Measurements from ENCODE around the gene LRRC14B. TPM values are rescaled to one million over a fixed set of nuclear protein-coding genes. Genes with fewer than 3 reads are reported as not detected.

The LRRC14B gene
- total and polyA plus RNA-seq, 7 donors = 0.66 TPM; not detected in 6

DNA sequence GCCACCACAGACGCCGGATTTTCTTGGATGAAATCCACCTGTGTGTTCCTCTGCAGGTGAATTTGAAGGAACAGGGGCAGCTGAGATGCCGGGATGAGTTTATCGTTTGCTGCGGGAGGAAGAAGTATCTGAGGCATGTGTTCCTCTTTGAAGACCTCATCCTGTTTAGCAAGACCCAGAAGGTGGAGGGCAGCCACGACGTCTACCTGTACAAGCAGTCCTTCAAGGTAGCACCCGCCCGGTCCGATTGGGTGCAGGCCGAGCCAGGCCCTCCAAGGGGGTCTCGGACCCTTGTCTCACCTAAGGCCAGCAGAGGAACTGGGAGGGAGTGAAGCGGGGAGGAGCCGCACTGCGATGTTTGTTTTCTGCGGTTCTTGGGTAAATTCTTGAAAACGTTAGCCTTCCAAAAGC is 18.4 kb upstream of the LRRC14B start:
- Histone ChIP-seq H3K9me3 (no peaks in the 10 kb centered on the region), H3K27ac (no peak overlapping the region), H3K4me1 (peaks cover 0 to 4% (median 0%) of the 10 kb centered on the region in 4 donors), H3K27me3 (no peaks in the 10 kb centered on the region), H3K36me3 (no peaks in the 10 kb centered on the region), H3K4me3 (no peak overlapping the region)
- intact Hi-C loops (cut with DNase I) = no loop called here
- WGBS, 2 donors = 69 to 82% methylated on average over 17 of the region's 17 CpGs
- no peak for DNase-seq
- TF ChIP-seq POLR2A (IDR thresholded peaks at IDR 0.05) (no peak), EP300 (IDR thresholded peaks at IDR 0.05) (no peak), POLR2AphosphoS5 (IDR thresholded peaks at IDR 0.05) (no peak)
- TF ChIP-seq, protein P1, sequence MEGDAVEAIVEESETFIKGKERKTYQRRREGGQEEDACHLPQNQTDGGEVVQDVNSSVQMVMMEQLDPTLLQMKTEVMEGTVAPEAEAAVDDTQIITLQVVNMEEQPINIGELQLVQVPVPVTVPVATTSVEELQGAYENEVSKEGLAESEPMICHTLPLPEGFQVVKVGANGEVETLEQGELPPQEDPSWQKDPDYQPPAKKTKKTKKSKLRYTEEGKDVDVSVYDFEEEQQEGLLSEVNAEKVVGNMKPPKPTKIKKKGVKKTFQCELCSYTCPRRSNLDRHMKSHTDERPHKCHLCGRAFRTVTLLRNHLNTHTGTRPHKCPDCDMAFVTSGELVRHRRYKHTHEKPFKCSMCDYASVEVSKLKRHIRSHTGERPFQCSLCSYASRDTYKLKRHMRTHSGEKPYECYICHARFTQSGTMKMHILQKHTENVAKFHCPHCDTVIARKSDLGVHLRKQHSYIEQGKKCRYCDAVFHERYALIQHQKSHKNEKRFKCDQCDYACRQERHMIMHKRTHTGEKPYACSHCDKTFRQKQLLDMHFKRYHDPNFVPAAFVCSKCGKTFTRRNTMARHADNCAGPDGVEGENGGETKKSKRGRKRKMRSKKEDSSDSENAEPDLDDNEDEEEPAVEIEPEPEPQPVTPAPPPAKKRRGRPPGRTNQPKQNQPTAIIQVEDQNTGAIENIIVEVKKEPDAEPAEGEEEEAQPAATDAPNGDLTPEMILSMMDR (IDR thresholded peaks at IDR 0.05) = no peak

DNA sequence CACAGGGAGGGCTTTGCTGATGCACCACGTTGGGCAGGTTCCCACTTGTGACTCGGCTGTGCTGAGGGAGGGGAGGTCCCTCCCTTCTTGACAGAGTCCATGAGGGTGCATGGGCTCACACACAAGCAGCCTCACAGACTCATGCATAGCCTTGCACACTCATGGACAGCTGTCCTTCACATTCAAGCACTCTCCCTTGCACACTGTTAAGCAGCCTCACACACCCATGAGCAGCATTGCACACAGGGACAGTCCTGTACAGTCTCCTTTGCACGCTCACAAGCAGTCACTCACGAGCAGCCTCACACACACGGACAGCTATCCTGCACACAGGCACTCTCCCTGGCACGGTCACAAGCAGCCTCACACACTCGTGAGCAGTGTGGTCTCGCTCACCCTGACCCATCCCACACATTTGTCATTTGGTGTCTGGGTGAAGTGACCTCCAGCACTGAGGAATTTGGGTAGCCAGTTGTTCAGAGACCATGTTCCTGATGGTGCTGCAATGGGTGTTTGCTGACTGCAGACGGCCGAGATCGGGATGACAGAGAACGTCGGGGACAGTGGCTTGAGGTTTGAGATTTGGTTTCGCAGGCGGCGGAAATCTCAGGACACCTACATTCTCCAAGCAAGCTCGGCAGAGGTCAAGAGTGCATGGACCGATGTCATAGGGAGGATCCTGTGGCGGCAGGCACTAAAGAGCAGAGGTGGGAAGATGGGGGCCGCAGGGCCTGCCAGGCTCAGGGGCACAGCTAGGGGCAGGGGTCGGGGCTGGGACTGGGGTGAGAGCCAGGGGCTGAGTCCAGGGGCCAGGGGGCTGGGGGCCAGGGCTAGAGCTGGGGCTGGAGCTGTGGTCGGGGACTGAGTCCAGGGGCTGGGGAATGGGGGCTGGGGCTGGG is 17.7 kb upstream of the LRRC14B start:
- H3K36me3 ChIP-seq = no peaks in the 10 kb centered on the region
- intact Hi-C loops (cut with DNase I) = no loop called here
- H3K4me3 ChIP-seq = no peak overlapping the region
- no peak for DNase-seq
- TF ChIP-seq POLR2AphosphoS5 (IDR thresholded peaks at IDR 0.05) (no peak), EP300 (IDR thresholded peaks at IDR 0.05) (no peak), POLR2A (IDR thresholded peaks at IDR 0.05) (no peak)
- TF ChIP-seq, protein P1 (IDR thresholded peaks at IDR 0.05) = no peak
- H3K9me3 ChIP-seq = no peaks in the 10 kb centered on the region
- no peak overlapping the region for H3K27ac ChIP-seq
- H3K4me1 ChIP-seq = no peaks in the 10 kb centered on the region
- H3K27me3 ChIP-seq = no peaks in the 10 kb centered on the region
- 78 to 89% methylated on average over 22 of the region's 22 CpGs for WGBS, 2 donors

DNA sequence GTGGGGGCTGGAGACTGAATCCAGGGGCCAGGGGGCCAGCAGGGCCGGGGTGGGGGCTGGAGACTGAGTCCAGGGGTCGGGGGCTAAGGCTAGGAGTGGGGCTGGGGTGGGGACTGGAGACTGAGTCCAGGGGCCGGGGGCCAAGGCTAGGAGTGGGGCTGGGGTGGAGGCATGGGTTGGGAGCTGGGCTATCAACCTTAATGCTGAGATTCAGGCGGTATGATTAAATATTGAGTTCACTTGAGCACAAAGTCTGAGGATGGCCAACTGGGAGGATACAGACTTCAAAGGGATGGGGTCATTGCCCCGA is 17.0 kb upstream of the LRRC14B start:
- Histone ChIP-seq H3K4me3 (no peak overlapping the region), H3K27ac (no peak overlapping the region), H3K9me3 (no peaks in the 10 kb centered on the region), H3K4me1 (no peaks in the 10 kb centered on the region), H3K36me3 (no peaks in the 10 kb centered on the region), H3K27me3 (no peaks in the 10 kb centered on the region)
- intact Hi-C loops (cut with DNase I) = no loop called here
- no peak for DNase-seq
- TF ChIP-seq, protein P1 (IDR thresholded peaks at IDR 0.05) = no peak
- TF ChIP-seq EP300 (IDR thresholded peaks at IDR 0.05) (no peak), POLR2A (IDR thresholded peaks at IDR 0.05) (no peak), POLR2AphosphoS5 (IDR thresholded peaks at IDR 0.05) (no peak)
- 68 to 83% methylated on average over 5 of the region's 5 CpGs for WGBS, 2 donors

DNA sequence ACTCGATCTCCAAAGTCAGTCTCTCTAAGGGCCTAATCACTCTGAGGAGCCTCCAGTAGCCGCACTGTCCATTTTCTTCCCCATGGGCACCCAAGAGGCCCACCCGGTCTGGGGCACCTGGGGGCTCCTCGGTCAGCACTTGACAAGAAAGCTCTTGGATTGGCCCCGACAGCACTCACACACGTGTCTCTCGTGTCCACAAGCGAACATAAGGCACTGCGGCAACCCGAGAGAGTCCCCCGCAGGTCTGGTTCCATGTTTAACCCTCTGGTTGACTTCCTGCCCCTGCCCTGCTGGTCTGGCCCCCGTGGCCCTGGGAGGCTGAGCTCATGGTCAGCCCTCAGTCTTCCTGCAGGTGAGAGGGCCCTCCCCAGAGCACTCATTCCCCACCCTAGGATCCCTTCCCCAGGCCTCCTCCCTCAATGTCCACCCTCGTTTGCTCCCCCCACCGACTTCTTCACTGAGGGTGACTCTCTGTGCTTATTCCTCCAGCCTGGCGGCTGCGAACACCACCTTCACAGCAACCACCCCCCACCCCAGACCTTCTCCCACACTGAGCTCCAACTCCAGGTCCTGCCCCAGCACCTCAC is 16.3 kb upstream of the LRRC14B start:
- Histone ChIP-seq H3K4me1 (no peaks in the 10 kb centered on the region), H3K4me3 (no peak overlapping the region), H3K27ac (no peak overlapping the region), H3K36me3 (no peaks in the 10 kb centered on the region), H3K27me3 (no peaks in the 10 kb centered on the region), H3K9me3 (no peaks in the 10 kb centered on the region)
- peak; percentile 59 for DNase-seq
- TF ChIP-seq POLR2AphosphoS5 (IDR thresholded peaks at IDR 0.05) (no peak), EP300 (IDR thresholded peaks at IDR 0.05) (no peak), POLR2A (IDR thresholded peaks at IDR 0.05) (no peak)
- TF ChIP-seq, protein P1 (IDR thresholded peaks at IDR 0.05) = no peak
- intact Hi-C loops (cut with DNase I) = no loop called here
- 83 to 86% methylated on average over 16 of the region's 16 CpGs for WGBS, 2 donors

Measured in sigmoid colon (tissue), 7 donors.